Uterus (tissue), 4 donors: ENCODE data around the gene PIP5K1C. TPM values are rescaled to one million over a fixed set of nuclear protein-coding genes. Genes with fewer than 3 reads are reported as not detected.

Experiments
- DNase-seq, 2 donors: peaks; one replicate each; pipeline ENCODE4 v3.0.0-alpha.2; 2019 to 2020
- H3K27ac ChIP-seq, 2 donors: fragments of 200-600 bp; sonication (generic); 1 replicate in 1 of 2; 2 replicates in 1 of 2; pipeline ENCODE4 v1.5.1; 2016 to 2018
- H3K27me3 ChIP-seq, 2 donors: fragments of 200-600 bp; sonication (generic); one replicate each; pipeline ENCODE4 v1.5.1; 2018 to 2019; ENCODE audit warnings: control low read depth in 1 of 2
- H3K36me3 ChIP-seq, 2 donors: fragments of 200-600 bp; sonication (generic); one replicate each; pipeline ENCODE4 v1.5.1; 2019; ENCODE audit warnings: control low read depth in 1 of 2
- H3K4me1 ChIP-seq, 2 donors: fragments of 200-600 bp; sonication (generic); one replicate each; pipeline ENCODE4 v1.5.1; 2018 to 2019; ENCODE audit warnings: control low read depth in 1 of 2
- H3K4me3 ChIP-seq, 2 donors: fragments of 200-600 bp; sonication (generic); 1 replicate in 1 of 2; 2 replicates in 1 of 2; pipeline ENCODE4 v1.5.1; 2018 to 2019; ENCODE audit warnings: mild to moderate bottlenecking in 1 of 2
- H3K9me3 ChIP-seq, 2 donors: fragments of 200-600 bp; sonication (generic); one replicate each; pipeline ENCODE4 v1.5.1; 2019; ENCODE audit warnings: control low read depth in 1 of 2
- POLR2A ChIP-seq, 2 donors: fragments of 450-650 bp; IDR thresholded peaks; one replicate each; pipeline ENCODE4 v1.6.1; 2016; ENCODE audit warnings: antibody characterized with exemption in 2 of 2, mild to moderate bottlenecking in 1 of 2, moderate library complexity in 1 of 2
- intact Hi-C: fragments of 100-400 bp; cut with DNase I; formaldehyde crosslinking; loops from one replicate; pipeline ENCODE4 v1.15.1; 2023; ENCODE audit warnings: low total_unique reads
- total RNA-seq, 4 donors: library from RNA; depleted of rRNA in 3 of 4; stranded (reverse); fragments of >200 nt in 3 of 4; gene quantifications; one replicate each; pipeline versions ENCODE4 v1.1.0 to v1.2.4, GENCODE V29; 2014 to 2023
- TF ChIP-seq, protein P1 (sequence below), 4 experiments: fragments of 200-600 bp in 2 of 4; fragments of 450-650 bp in 2 of 4; sonication (generic) in 2 of 4; IDR thresholded peaks; one replicate each; pipeline ENCODE4 v1.5.1; 2016 to 2019; ENCODE audit warnings: antibody characterized with exemption in 4 of 4, mild to moderate bottlenecking in 2 of 4, moderate library complexity in 1 of 4
- donor health status: DM: yes; HTN: yes; CAD: no.

The PIP5K1C gene
- total RNA-seq, 4 donors from 2014 or later: 6.2 to 77.5 (median 33.2) TPM

DNA sequence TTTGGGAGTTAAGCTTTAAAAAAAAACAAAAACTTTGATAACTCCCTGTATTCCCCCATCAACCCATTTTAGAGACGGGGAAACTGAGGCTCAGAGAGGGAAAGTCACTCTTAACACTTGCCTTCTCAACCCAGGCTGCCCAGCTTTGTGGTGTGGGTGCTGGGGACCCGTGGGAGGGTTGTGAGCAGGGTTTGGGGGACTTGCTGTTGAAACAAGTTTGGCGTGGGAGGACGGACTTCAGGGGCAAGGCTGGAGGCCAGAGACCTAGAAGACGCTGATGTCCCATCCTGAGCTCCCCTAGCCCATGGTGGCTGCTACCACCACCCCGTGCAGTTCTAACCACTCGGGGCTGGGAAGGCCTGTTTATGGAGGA is 72.9 kb downstream of the PIP5K1C start:
- TF ChIP-seq POLR2A (IDR thresholded peaks at IDR 0.05): no peak
- TF ChIP-seq, protein P1, sequence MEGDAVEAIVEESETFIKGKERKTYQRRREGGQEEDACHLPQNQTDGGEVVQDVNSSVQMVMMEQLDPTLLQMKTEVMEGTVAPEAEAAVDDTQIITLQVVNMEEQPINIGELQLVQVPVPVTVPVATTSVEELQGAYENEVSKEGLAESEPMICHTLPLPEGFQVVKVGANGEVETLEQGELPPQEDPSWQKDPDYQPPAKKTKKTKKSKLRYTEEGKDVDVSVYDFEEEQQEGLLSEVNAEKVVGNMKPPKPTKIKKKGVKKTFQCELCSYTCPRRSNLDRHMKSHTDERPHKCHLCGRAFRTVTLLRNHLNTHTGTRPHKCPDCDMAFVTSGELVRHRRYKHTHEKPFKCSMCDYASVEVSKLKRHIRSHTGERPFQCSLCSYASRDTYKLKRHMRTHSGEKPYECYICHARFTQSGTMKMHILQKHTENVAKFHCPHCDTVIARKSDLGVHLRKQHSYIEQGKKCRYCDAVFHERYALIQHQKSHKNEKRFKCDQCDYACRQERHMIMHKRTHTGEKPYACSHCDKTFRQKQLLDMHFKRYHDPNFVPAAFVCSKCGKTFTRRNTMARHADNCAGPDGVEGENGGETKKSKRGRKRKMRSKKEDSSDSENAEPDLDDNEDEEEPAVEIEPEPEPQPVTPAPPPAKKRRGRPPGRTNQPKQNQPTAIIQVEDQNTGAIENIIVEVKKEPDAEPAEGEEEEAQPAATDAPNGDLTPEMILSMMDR (IDR thresholded peaks at IDR 0.05): no peak
- Histone ChIP-seq H3K27me3 (no peaks in the 10 kb centered on the region), H3K36me3 (no peaks in the 10 kb centered on the region), H3K27ac (peak overlapping the region in 1 of 2 donors; percentile 91), H3K4me1 (peaks cover 7 to 10% of the 10 kb centered on the region in 2 donors), H3K9me3 (no peaks in the 10 kb centered on the region), H3K4me3 (no peak overlapping the region)
- intact Hi-C loops: no loop called here
- DNase-seq: no peak

DNA sequence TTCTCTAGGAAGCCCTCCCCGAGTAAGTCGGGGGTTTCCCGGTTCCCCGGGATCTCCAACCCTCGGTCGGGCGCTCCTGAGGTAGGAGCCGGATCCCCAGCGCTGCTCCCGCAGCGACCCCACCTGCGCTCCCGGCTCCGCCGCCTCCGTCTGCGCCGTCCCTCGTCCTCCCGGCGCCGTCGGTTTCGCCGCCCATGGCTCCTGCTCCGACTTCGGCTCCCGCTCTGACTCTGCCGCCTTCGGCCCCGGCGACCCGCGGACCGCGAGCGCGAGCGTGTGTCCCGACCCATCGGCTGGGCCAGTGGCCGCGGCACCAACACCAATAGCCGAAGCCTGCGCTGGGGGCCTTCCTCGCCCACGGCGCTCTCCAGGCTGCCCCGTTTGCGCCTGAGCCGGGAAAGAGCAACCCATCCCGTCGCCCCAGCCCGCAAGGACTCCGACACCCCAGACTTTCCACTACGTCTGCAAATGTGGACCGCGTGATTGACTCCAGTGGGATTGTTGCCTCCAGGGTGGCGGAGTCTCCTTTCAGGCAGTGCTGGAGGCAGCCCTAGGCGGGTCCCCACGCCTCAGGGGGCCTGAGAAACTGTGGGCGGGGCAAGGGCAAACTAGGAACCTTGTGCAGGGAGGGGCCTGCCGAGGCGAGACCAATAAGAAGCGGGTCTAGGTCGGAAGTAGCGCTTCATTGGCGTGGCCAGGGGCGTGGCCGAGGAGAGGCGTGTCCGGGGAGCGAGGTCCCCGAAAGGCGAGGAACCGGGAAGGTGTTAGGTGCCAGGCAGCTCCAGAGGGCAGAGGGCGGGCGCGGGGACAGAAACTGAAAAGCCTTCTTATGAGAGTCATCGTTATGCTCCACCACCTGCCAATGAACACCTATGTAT is 73.6 kb downstream of the PIP5K1C start, which contains the start of gene CACTIN:
Gene CACTIN (minus strand): TSS at position 318 of the 878 bp plus-strand sequence. CDS start 28 bp downstream, at position 290.
- intact Hi-C loops: no loop called here

DNA sequence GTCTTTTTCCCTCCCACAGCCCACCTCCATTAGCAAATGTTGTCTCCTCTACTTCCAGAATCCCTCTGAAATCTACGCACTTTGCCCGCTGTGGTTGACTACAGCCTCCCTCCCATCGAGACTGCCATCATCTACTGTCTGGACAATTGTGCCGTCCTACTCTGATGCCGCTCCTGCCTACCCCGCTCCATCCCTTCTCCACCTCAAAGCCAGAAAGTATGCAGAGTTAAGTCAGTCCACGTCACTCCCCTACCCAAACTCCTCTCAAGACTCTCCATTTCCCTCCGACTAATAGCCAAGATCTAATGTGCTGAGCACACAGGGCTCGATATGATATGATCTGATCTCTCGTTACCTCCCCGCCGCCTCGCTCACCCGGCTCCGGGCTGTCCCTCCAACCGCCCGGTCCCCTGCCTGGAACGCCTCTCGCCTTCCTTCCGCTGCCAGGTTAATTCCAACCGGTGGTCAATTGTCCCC is 74.2 kb downstream of the PIP5K1C start:
- no peaks in the 10 kb centered on the region for H3K36me3 ChIP-seq
- TF ChIP-seq POLR2A (IDR thresholded peaks at IDR 0.05): no peak
- TF ChIP-seq, protein P1 (IDR thresholded peaks at IDR 0.05): no peak
- H3K9me3 ChIP-seq: no peaks in the 10 kb centered on the region
- peaks cover 7 to 10% of the 10 kb centered on the region in 2 donors for H3K4me1 ChIP-seq
- DNase-seq: no peak
- intact Hi-C loops: no loop called here
- H3K27ac ChIP-seq: peak overlapping the region; percentile 91 to 92
- no peaks in the 10 kb centered on the region for H3K27me3 ChIP-seq
- H3K4me3 ChIP-seq: peak overlapping the region; percentile 87 to 89

More for the DNA sequence above, 73.6 kb downstream of the PIP5K1C start, which contains the start of gene CACTIN:
- Histone ChIP-seq H3K27ac (peak within 1 kb of the TSS; percentile 91 to 92), H3K4me3 (peak within 1 kb of the TSS; percentile 87 to 89), H3K27me3 (no peaks in the 10 kb centered on the region), H3K36me3 (no peaks in the 10 kb centered on the region), H3K9me3 (no peaks in the 10 kb centered on the region), H3K4me1 (peaks cover 7 to 10% of the 10 kb centered on the region in 2 donors)
- DNase-seq: peak; percentile 98 to 99
- peak; percentile 32 to 78 for TF ChIP-seq POLR2A (IDR thresholded peaks at IDR 0.05)
- TF ChIP-seq, protein P1 (IDR thresholded peaks at IDR 0.05): peak in 2 of 4 experiments; percentile 51 to 53

DNA sequence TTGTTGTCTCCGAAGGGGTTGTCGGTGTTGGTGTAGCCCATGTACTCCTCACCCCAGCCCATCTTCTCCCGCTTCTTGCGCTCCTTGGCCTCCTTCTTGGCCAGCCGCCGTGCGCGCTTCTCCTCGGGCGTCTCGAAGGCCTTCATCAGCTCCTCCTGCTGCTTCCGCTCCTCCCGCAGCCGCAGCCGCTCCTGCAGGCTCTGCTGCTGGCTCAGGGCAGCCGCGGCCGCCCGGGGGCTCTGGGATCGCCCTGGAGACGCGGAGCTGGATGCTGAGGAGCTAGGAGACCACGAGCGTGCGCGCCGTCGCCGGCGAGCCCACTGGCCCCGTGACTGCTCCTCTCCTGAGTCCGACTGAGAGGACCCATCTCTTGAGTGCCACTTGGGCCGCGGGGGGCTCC is 76.6 kb downstream of the PIP5K1C start:
- Histone ChIP-seq H3K4me3 (no peak overlapping the region), H3K9me3 (no peaks in the 10 kb centered on the region), H3K27me3 (no peaks in the 10 kb centered on the region), H3K27ac (no peak overlapping the region), H3K36me3 (no peaks in the 10 kb centered on the region), H3K4me1 (peaks cover 7 to 10% of the 10 kb centered on the region in 2 donors)
- intact Hi-C loops: no loop called here
- no peak for DNase-seq
- TF ChIP-seq, protein P1 (IDR thresholded peaks at IDR 0.05): no peak
- no peak for TF ChIP-seq POLR2A (IDR thresholded peaks at IDR 0.05)

DNA sequence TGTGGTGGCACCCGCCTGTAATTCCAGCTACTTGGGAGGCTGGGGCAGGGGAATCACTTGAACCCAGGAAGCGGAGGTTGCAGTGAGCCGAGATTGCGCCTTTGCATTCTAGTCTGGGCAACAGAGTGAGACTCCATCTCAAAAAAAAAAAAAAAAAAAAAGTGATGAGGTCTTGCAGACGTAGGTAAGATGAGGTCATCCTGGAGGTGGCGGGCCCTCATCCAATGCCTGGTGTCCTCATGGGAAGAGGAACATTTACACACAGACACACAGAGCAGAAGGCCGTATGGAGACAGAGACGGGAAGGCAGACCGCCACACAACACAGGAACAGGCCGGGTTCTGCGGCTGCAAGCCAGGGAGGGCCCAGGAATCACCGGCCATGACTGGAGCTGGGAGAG is 78.0 kb downstream of the PIP5K1C start:
- no peaks in the 10 kb centered on the region for H3K27me3 ChIP-seq
- H3K9me3 ChIP-seq: no peaks in the 10 kb centered on the region
- intact Hi-C loops: no loop called here
- no peak for DNase-seq
- H3K4me3 ChIP-seq: no peak overlapping the region
- H3K4me1 ChIP-seq: peaks cover 7 to 10% of the 10 kb centered on the region in 2 donors
- H3K36me3 ChIP-seq: no peaks in the 10 kb centered on the region
- no peak overlapping the region for H3K27ac ChIP-seq
- TF ChIP-seq, protein P1 (IDR thresholded peaks at IDR 0.05): no peak
- TF ChIP-seq POLR2A (IDR thresholded peaks at IDR 0.05): no peak
